GM18505 (cell line): ENCODE results near the gene GINS1.

Experiments used
- ATAC-seq: cut with Tn5 transposase; IDR thresholded peaks from one replicate; pipeline ENCODE4 v1.9.1; 2021; ENCODE audit not compliant: unreplicated experiment
- POLR2A ChIP-seq: IDR thresholded peaks from 4 replicates; pipeline ENCODE4 v1.6.1; 2011; ENCODE audit warnings: borderline replicate concordance; ENCODE audit not compliant: insufficient read depth, insufficient read length; ENCODE audit errors: extremely low read depth

Gene GINS1

GRCh38 chr20:25452333-25452732 is 44.9 kb downstream of the GINS1 start:
- TF ChIP-seq POLR2A, result no peak
- no peak for ATAC-seq

GRCh38 chr20:25453035-25453810 is 45.8 kb downstream of the GINS1 start:
- no peak for ATAC-seq

GRCh38 chr20:25454153-25454900 is 46.9 kb downstream of the GINS1 start:
- no peak for ATAC-seq
- no peak for TF ChIP-seq POLR2A

More at GRCh38 chr20:25453035-25453810, 45.8 kb downstream of the GINS1 start:
- TF ChIP-seq POLR2A, result no peak

GRCh38 chr20:25457886-25458680 is 50.6 kb downstream of the GINS1 start:
- no peak for ATAC-seq
- TF ChIP-seq POLR2A, result no peak

GRCh38 chr20:25459111-25459830 is 51.8 kb downstream of the GINS1 start:
- ATAC-seq, result no peak
- TF ChIP-seq POLR2A, result no peak

GRCh38 chr20:25459916-25460535 is 52.6 kb downstream of the GINS1 start:
- no peak for ATAC-seq
- no peak for TF ChIP-seq POLR2A

- TF ChIP-seq POLR2A, result no peak
These were observed 53.2 kb downstream of the GINS1 start for GRCh38 chr20:25460566-25461280.

GRCh38 chr20:25461281-25461650 is 53.8 kb downstream of the GINS1 start:
- no peak for TF ChIP-seq POLR2A
- no peak for ATAC-seq

More at GRCh38 chr20:25460566-25461280, 53.2 kb downstream of the GINS1 start:
- ATAC-seq, result no peak

GRCh38 chr20:25461786-25462545 is 54.5 kb downstream of the GINS1 start:
- ATAC-seq, result no peak
- no peak for TF ChIP-seq POLR2A

- TF ChIP-seq POLR2A, result no peak
- ATAC-seq, result no peak
These were observed 57.2 kb downstream of the GINS1 start for GRCh38 chr20:25464501-25465242.
